OCI-LY1 (cell line): ENCODE data around the gene ANKS3.

Source experiments
- EZH2 ChIP-seq: fragments of 200-600 bp; sonication (generic), shearing (Covaris generic); IDR thresholded peaks from 2 replicates; pipeline ENCODE4 v1.8.0; 2017; ENCODE audit warnings: borderline replicate concordance, mixed run types, mild to moderate bottlenecking, antibody characterized with exemption, low read length, moderate library complexity, mixed read lengths
- TF ChIP-seq, protein P1 (sequence below): fragments of 200-600 bp; sonication (generic), shearing (Covaris generic); IDR thresholded peaks from 2 replicates; pipeline ENCODE4 v1.5.1; 2017; ENCODE audit warnings: mild to moderate bottlenecking, antibody characterized with exemption, low read length, moderate library complexity, mixed read lengths

DNA sequence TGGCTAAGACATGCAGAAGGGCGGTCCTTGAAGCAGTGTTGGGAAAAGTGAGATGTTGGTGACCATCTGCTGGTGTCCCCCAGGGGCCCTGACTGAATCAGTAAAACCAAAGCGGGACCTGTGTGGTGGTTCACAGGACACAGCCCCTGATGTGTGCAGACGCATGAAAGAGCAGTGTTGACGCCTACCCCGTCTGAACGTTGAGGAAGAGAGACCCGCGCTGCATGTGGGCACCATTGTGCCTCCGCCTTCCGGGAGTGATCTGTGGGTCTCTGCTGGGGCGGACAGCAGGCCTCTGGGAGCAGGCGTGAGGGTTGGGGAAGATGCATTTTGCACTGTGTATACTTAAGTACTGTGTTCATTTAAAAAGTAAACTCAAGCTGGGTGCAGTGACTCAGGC is 77.8 kb downstream of the ANKS3 start:
- TF ChIP-seq, protein P1, sequence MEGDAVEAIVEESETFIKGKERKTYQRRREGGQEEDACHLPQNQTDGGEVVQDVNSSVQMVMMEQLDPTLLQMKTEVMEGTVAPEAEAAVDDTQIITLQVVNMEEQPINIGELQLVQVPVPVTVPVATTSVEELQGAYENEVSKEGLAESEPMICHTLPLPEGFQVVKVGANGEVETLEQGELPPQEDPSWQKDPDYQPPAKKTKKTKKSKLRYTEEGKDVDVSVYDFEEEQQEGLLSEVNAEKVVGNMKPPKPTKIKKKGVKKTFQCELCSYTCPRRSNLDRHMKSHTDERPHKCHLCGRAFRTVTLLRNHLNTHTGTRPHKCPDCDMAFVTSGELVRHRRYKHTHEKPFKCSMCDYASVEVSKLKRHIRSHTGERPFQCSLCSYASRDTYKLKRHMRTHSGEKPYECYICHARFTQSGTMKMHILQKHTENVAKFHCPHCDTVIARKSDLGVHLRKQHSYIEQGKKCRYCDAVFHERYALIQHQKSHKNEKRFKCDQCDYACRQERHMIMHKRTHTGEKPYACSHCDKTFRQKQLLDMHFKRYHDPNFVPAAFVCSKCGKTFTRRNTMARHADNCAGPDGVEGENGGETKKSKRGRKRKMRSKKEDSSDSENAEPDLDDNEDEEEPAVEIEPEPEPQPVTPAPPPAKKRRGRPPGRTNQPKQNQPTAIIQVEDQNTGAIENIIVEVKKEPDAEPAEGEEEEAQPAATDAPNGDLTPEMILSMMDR = no peak
- no peak for TF ChIP-seq EZH2
